ENCODE data around the gene PCDH11X.
"Not testable (repeated sequence)": the region's sequence is repeated elsewhere in the genome, so short reads cannot be mapped to it uniquely, and the experiment has no call there.

PCDH11X gene, protein sequence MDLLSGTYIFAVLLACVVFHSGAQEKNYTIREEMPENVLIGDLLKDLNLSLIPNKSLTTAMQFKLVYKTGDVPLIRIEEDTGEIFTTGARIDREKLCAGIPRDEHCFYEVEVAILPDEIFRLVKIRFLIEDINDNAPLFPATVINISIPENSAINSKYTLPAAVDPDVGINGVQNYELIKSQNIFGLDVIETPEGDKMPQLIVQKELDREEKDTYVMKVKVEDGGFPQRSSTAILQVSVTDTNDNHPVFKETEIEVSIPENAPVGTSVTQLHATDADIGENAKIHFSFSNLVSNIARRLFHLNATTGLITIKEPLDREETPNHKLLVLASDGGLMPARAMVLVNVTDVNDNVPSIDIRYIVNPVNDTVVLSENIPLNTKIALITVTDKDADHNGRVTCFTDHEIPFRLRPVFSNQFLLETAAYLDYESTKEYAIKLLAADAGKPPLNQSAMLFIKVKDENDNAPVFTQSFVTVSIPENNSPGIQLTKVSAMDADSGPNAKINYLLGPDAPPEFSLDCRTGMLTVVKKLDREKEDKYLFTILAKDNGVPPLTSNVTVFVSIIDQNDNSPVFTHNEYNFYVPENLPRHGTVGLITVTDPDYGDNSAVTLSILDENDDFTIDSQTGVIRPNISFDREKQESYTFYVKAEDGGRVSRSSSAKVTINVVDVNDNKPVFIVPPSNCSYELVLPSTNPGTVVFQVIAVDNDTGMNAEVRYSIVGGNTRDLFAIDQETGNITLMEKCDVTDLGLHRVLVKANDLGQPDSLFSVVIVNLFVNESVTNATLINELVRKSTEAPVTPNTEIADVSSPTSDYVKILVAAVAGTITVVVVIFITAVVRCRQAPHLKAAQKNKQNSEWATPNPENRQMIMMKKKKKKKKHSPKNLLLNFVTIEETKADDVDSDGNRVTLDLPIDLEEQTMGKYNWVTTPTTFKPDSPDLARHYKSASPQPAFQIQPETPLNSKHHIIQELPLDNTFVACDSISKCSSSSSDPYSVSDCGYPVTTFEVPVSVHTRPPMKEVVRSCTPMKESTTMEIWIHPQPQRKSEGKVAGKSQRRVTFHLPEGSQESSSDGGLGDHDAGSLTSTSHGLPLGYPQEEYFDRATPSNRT (N-terminal part only)

DNA sequence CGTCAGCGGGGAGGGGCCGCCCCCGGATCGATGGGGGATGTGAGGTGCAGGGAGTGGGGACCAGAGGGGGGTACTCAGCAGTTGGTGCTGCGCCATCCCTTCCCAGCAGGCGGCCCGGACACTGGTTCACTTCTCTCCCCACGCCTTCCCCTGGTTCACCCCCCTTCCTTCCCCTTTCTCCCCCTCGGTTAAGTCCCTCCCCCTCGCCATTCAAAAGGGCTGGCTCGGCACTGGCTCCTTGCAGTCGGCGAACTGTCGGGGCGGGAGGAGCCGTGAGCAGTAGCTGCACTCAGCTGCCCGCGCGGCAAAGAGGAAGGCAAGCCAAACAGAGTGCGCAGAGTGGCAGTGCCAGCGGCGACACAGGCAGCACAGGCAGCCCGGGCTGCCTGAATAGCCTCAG lies at the start of gene PCDH11X:
PCDH11X (plus strand) TSS at position 241 of the 400 bp plus-strand sequence. CDS start 56,130 bp downstream, outside the sequence.
- DNase-seq, result not testable (repeated sequence)

DNA sequence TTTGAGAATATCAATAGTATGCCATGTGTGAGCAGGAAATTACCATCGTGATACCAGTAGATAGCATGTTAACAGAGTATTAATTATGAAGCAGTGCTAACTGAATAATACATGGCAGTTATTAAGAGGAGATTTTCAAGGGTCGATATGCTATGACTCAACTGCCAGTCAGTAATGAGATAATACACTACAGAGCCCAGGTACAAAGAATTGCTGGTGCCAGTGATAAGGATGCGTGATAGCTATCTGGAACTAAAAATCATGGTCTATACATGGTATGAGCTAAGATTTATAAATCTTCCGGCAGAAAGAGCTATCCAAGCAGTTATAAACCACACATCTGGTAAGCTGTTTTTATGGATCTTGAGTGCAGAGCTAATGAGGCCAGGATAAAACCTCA lies 31.7 kb upstream of the PCDH11X start:
- not testable (repeated sequence) for DNase-seq

DNA sequence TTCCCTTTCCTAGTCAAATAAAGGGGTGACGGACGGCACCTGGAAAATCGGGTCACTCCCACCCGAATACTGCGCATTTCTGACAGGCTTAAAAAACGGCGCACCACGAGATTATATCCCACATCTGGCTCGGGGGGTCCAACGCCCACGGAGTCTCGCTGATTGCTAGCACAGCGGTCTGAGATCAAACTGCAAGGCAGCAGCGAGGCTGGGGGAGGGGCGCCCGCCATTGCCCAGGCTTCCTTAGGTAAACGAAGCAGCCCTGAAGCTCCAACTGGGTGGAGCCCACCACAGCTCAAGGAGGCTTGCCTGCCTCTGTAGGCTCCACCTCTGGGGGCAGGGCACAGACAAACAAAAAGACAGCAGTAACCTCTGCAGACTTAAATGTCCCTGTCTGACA lies 26.2 kb upstream of the PCDH11X start:
- DNase-seq, result not testable (repeated sequence)

DNA sequence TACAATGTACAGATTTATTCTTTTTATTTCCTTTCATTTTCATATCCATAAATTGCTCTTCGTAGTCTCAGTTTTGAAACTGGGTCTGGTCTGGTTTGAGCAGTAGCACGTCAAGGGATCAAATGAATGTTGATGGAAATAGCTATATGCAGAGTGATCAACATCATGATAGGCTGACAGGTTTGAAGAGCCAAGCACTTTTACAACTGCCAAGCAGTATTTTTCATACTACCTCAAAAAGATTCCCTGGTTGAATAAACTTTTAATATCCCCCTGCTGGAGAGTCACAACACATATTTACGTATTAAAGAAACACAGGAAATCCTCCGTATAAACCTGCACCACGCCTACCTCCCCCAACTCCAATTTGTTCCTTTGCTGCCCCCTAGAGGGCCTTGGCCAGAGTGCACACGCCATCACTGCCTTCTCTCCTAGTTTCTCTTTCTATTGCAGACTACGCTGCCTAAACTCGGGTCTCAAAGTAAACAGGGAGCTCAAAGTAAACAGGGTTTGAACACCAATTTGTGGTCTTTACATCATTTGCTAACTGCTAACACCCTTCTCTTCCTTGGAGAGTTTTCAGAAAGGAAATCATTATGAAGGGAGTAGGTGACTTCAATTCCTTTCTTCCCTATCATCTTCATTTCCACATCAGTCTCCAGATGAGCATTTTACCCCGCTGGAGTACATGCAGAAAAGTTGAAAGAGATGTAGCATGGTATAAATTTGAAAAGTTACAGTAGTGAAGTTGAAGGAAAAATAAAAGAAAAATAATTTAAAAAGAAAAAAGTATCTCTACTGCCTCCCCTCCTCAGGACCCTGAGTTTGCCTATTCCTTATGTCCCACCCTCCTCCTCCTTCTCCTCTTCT lies 8.3 kb upstream of the PCDH11X start:
- not testable (repeated sequence) for DNase-seq

DNA sequence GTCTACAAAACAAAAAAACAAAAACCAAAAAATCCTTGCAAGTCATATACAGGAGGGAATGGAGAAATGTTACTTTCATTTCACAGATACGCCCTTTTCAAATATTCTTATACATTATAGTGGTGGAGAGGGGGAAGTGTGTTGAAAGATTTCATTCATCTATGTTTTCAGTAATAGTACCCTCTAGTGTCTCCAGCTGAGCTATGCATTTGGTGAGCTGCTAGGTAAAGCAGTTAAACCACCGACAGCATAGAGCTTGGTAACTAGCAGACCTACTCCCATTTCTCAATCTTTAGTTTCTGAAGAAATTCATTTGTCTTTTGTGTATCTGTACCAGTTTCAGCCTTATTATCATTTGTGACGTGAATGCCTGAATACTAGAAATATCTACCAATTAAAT lies 5.2 kb upstream of the PCDH11X start:
- DNase-seq, result not testable (repeated sequence)

DNA sequence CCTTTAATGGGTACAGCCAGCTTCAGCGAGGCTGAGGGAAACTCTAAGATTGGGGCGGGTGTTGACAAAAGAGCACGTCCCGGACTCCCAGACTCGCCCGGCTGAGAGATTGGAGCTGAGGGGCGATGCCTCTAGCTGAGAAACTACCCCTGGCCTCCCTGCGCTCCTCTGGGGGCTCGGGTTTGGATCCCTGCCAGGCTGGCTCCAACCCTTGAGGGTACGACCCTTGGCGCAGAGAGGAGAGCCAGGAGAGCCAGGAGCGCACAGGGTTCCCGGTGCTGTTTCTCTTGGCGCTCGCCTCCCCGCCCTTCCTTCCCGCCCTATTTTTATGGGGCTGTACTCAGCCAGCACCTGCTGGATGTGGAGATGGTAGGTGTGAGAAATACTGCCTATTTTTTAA lies 833 bp downstream of the PCDH11X start:
- not testable (repeated sequence) for DNase-seq

DNA sequence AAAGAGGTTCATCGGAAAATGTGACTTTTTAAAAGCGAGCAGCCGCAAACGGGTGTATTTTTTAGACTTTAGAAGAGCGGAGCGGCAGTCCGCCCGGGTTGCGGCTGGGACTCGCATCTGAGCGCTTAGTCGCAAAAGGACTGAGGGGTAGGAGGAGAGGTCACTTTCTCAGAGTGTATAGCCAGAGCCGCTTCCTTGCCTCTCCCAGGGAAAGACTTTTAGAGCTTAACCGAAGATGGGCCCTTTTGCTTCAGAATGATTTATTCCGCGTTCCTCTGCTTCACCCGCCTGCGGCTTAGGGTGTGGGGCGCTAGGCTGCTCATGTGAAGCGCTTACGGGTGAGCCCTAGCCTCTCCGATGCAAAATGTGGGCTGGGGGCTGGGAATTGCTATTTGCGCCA lies 1.5 kb downstream of the PCDH11X start:
- DNase-seq, result not testable (repeated sequence)

DNA sequence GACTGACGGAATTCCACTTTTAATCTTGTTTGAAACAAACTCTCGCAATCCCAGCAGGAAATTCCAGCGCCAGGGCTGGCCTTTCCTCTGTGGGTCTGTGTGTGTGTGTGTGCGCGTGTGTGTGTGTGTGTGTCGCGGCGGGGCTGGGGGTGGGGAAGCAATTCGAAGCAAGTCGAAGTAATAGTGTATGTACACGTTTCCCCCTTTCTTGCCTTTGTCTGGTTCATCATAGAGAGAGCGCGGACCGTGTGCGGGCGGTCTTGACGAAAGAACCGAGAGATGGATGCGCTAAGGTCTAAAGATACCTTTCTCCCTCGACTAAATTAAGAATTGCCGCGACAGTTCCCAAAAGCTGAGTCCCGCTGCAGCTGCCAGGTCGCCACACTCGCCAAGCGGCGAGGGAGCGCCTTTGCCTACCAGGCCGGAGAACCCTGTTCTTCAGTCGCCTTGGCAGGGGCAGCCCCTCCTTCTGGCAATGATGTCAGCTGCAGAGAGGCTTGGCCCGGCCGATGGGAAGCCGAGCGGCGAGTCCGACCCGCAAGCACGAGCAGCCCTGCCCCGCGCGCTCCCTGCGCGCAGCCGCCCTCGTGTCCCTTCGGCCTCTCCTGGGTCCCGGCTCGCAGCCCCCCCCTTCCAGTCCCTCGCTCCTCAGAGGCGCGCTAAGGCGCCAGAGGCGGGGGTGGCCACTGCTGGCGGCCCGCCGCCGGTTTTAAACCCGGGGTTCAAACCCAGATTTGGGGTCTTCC lies 2.6 kb downstream of the PCDH11X start:
- DNase-seq, result not testable (repeated sequence)

DNA sequence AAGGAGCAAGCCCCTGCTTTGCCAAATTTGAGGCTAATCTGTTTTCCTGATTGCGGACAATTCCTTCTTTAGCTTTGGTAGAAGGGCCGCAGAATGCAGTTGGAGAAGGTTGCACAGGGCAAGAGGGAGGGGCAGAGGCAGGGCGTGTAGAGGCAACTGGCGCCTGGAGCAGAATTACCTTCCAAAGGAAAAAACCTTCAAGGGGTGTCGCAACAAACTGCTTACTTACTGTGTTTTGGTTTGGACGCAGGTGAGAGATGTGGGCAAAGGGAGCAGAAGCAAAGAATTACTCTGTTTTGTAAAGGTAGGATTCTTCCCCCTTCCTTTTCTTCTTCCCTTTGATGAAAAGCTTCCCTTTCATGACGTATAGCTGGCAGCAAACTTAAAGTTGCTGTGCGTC lies 3.6 kb downstream of the PCDH11X start:
- not testable (repeated sequence) for DNase-seq

DNA sequence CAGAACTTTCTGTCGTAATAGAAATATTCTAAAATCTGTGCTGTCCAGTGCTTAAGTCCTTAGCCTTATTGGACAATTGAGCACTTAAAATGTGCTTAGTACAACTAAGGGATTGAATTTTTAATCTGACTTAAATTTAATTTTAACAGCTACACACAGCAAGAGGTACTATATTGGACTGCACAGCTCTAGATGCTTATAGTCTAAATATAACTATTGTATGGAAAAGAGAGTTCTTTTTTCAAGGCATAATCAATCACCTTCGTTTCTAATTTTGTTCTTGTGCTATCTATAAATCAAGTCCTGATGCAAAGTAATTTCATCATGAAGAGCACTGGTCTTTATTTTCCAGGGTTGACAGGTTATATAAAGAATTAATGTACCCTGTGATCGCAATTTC lies 38.4 kb downstream of the PCDH11X start:
- DNase-seq, result not testable (repeated sequence)

DNA sequence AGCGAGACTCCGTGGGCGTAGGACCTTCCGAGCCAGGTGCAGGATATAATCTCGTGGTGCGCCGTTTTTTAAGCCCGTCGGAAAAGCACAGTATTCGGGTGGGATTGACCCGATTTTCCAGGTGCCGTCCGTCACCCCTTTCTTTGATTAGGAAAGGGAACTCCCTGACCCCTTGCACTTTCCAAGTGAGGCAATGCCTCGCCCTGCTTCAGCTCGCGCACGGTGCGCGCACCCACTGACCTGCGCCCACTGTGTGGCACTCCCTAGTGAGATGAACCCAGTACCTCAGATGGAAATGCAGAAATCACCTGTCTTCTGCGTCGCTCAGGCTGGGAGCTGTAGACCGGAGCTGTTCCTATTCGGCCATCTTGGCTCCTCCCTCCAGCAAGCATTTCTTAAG lies 46.1 kb downstream of the PCDH11X start:
- DNase-seq, result not testable (repeated sequence)

Data from activated CD8-positive, alpha-beta memory T cell treated with anti-CD3 and anti-CD28 coated beads, Interleukin-2, amount 50 U/mL, for 48 hours (primary cell).